ENCODE results near the gene TMEM184C.

GRCh38 chr4:147714575-147715401, 97.6 kb downstream of the TMEM184C start:
- no peak for TF ChIP-seq CTCF (IDR thresholded peaks at IDR 0.05; ENCODE audit: low read length)
- no peak for TF ChIP-seq EZH2 (optimal IDR thresholded peaks at IDR 0.05; ENCODE audit: low read depth, low read length)
